Chondrocyte (in vitro differentiated cells): ENCODE results near the gene LMNB1. TPM values are rescaled to one million over a fixed set of nuclear protein-coding genes. Genes with fewer than 3 reads are reported as not detected.
"Not testable (repeated sequence)": the region's sequence is repeated elsewhere in the genome, so short reads cannot be mapped to it uniquely, and the experiment has no call there.

Experiments
- DNase-seq: peaks from one replicate; pipeline ENCODE4 v3.0.0; 2021; ENCODE audit warnings: mixed read lengths, low spot score
- H3K27ac Mint-ChIP-seq: one replicate; pipeline ENCODE4 v1.8.0; 2021; ENCODE audit warnings: mild to moderate bottlenecking, moderate library complexity, mixed read lengths; ENCODE audit not compliant: unreplicated experiment
- H3K27me3 Mint-ChIP-seq: 2 replicates; pipeline ENCODE4 v1.8.0; 2021; ENCODE audit warnings: low read depth, mixed read lengths
- H3K36me3 Mint-ChIP-seq: 2 replicates; pipeline ENCODE4 v1.8.0; 2021; ENCODE audit warnings: low read depth, mixed read lengths
- H3K4me1 Mint-ChIP-seq: 2 replicates; pipeline ENCODE4 v1.8.0; 2021; ENCODE audit warnings: low read depth, mild to moderate bottlenecking, mixed read lengths
- H3K4me3 Mint-ChIP-seq: one replicate; pipeline ENCODE4 v1.8.0; 2021; ENCODE audit warnings: mild to moderate bottlenecking, moderate library complexity, mixed read lengths; ENCODE audit not compliant: unreplicated experiment
- H3K9me3 Mint-ChIP-seq: 2 replicates; pipeline ENCODE4 v1.8.0; 2021; ENCODE audit warnings: low read depth, mixed read lengths
- CTCF ChIP-seq: fragments of 200-600 bp; sonication (generic); IDR thresholded peaks from 2 replicates; pipeline ENCODE4 v1.5.0; 2021; ENCODE audit warnings: antibody characterized with exemption, mild to moderate bottlenecking, moderate library complexity
- long read RNA-seq: library from polyadenylated mRNA; stranded (forward); transcript quantifications from one replicate; pipeline ENCODE4 v2.0.0, GENCODE V29; 2021
- total RNA-seq: library from RNA; stranded (reverse); gene quantifications from 3 replicates; pipeline ENCODE4 v1.2.1, GENCODE V29; 2021

Gene LMNB1
- total RNA-seq: 10.8 to 19.2 TPM (median 14.2 TPM) in 3 replicates
- long read RNA-seq: 0 reads

GRCh38 chr5:126776499-126777256 is at the start of gene LMNB1:
Gene LMNB1, plus strand, starts transcription at chr5:126777136. Its CDS starts 373 bp downstream, at chr5:126777509.
- Mint-ChIP-seq H3K36me3 (no peaks in the 10 kb centered on the region), H3K4me3 (peak within 1 kb of the TSS; percentile 86), H3K27me3 (no peaks in the 10 kb centered on the region), H3K9me3 (no peaks in the 10 kb centered on the region), H3K27ac (peak within 1 kb of the TSS; percentile 91), H3K4me1 (peaks cover 26% of the 10 kb centered on the region)
- no peak for TF ChIP-seq CTCF
- DNase-seq: peak; percentile 96

GRCh38 chr5:126732716-126733115 is 44.2 kb upstream of the LMNB1 start:
- peaks cover 4% of the 10 kb centered on the region for H3K27me3 Mint-ChIP-seq
- H3K27ac Mint-ChIP-seq: no peak overlapping the region

GRCh38 chr5:126734573-126734972 is 42.4 kb upstream of the LMNB1 start:
- H3K9me3 Mint-ChIP-seq, H3K27me3 Mint-ChIP-seq, H3K4me1 Mint-ChIP-seq, H3K27ac Mint-ChIP-seq, DNase-seq, H3K4me3 Mint-ChIP-seq, H3K36me3 Mint-ChIP-seq: not testable (repeated sequence)

More at GRCh38 chr5:126732716-126733115, 44.2 kb upstream of the LMNB1 start:
- no peak for DNase-seq
- Mint-ChIP-seq H3K4me3 (no peak overlapping the region), H3K9me3 (no peaks in the 10 kb centered on the region), H3K36me3 (no peaks in the 10 kb centered on the region), H3K4me1 (no peaks in the 10 kb centered on the region)
- no peak for TF ChIP-seq CTCF

GRCh38 chr5:126736141-126736540 is 40.8 kb upstream of the LMNB1 start:
- TF ChIP-seq CTCF: no peak
- Mint-ChIP-seq H3K27me3 (no peaks in the 10 kb centered on the region), H3K4me1 (peaks cover 6% of the 10 kb centered on the region), H3K4me3 (no peak overlapping the region), H3K27ac (no peak overlapping the region), H3K9me3 (no peaks in the 10 kb centered on the region), H3K36me3 (no peaks in the 10 kb centered on the region)
- DNase-seq: no peak

GRCh38 chr5:126741361-126741760 is 35.6 kb upstream of the LMNB1 start:
- H3K9me3 Mint-ChIP-seq: no peaks in the 10 kb centered on the region
- H3K4me3 Mint-ChIP-seq: no peak overlapping the region
- TF ChIP-seq CTCF: no peak
- no peak overlapping the region for H3K27ac Mint-ChIP-seq
- peaks cover 3% of the 10 kb centered on the region for H3K36me3 Mint-ChIP-seq
- H3K4me1 Mint-ChIP-seq: peaks cover 6% of the 10 kb centered on the region
- no peak for DNase-seq
- no peaks in the 10 kb centered on the region for H3K27me3 Mint-ChIP-seq

GRCh38 chr5:126742425-126742824 is 34.5 kb upstream of the LMNB1 start:
- peaks cover 3% of the 10 kb centered on the region for H3K36me3 Mint-ChIP-seq
- no peak for TF ChIP-seq CTCF

More at GRCh38 chr5:126742425-126742824, 34.5 kb upstream of the LMNB1 start:
- Mint-ChIP-seq H3K4me3 (no peak overlapping the region), H3K4me1 (peaks cover 6% of the 10 kb centered on the region), H3K27me3 (no peaks in the 10 kb centered on the region), H3K27ac (no peak overlapping the region), H3K9me3 (no peaks in the 10 kb centered on the region)
- DNase-seq: no peak
